ENCODE measurements around the gene CENPX.
A peak's percentile ranks its signal among the peaks of the same experiment; 100 is the strongest.

The CENPX gene

GRCh38 chr17:82055965-82056728 lies 33.5 kb upstream of the CENPX start:
- no peak for FAIRE-seq
- DNase-seq (ENCODE audit: extremely low spot score, insufficient read length, low read depth) = no peak

DNA sequence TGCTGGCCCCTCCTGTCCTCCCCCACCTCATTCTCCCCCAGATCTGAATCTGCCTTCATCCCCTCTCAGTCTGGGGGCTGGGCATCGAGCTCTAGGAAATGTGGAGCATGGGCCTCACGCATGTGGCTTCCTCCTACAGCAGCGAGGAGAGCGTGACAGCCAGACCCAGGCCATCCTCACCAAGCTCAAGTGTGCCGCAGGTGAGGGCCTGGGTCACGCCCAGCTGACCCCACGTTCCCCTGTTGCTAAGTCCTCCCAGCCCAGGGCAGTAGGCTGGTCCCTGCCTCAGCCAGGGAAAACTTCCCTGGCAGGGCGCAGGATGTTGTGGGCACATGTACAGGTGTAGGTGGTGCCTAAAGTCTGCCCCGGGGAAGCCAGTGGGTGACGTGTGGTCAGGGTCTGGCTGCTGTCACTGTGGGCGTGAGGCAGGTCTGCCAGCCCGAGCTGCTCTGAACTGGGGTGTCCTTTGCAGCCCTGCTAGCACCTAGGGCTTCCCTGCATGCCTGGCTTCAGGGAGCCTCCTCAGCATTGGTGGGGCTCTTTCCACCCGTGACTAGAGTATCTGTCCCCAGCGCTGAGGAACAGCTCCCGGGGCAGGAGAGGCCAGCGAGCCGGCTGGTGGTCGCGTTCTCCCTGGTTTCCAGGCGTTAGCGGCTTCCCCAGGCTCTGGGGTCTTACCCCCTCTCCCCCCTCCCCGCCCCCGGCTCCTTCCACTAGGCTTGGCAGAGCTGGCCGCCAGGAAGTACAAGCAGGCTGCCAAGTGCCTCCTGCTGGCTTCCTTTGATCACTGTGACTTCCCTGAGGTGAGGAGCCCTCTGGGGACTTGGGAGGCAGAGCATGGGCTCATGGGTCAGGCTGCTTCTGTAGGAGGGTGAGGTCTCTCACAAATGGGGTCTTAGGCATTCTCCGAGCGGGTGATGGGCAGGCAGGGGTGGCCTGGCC lies 32.6 kb upstream of the CENPX start:
- DNase-seq (ENCODE audit: extremely low spot score, insufficient read length, low read depth) = no peak

DNA sequence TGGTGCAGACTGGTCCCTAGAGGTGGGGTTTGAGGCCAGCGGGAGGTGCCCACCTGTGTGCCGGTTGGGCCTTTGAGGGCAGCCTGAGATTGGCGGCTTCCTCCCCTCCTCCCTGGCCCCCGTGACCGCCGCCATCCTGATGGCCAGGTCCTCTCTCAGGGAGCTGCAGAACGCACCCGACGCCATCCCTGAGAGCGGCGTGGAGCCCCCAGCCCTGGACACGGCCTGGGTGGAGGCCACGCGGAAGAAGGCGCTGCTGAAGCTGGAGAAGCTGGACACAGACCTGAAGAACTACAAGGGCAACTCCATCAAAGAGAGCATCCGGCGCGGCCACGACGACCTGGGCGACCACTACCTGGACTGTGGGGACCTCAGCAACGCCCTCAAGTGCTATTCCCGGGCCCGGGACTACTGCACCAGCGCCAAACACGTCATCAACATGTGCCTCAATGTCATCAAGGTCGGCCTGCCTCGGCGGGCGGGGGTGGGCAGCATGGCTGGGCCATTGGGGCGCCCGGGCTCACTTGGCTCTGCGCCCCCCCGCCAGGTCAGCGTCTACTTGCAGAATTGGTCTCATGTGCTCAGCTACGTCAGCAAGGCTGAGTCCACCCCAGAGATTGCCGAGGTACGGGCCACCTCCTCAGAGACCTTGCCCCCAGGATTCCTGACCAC lies 31.8 kb upstream of the CENPX start:
- no peak for DNase-seq (ENCODE audit: extremely low spot score, insufficient read length, low read depth)
- FAIRE-seq = no peak

More for the DNA sequence above, 32.6 kb upstream of the CENPX start:
- FAIRE-seq = no peak

DNA sequence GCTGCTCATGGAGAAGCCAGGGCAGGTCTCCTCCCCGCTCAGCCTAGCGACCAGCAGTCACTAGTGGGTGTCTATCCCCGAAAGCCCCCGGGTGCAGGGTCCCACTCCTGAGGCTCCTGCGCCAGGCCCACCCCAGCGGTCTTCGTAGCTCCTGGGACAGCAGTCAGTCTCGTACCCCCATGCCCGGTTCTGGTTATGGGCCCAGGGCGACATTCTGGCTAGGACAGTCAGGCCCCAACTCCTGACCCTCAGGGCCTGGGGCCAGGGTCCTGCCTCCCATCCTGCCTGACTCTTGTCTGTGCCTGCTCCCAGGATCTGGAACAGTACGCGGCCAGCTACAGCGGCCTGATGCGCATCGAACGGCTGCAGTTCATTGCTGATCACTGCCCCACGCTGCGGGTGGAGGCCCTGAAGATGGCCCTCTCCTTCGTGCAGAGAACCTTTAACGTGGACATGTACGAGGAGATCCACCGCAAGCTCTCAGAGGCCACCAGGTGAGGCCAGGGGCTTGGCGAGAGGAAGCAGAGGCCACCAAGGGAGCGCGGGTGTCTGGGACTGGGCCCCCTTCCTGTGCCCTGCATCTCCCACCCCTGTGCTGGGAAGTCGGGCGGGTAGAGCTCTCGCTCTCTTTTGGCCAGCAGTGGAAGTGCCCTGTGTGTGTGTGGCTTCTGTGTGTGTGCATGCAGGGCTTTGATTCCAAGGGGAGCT lies 31.0 kb upstream of the CENPX start:
- FAIRE-seq (no peak), DNase-seq (ENCODE audit: extremely low spot score, insufficient read length, low read depth) (no peak)

DNA sequence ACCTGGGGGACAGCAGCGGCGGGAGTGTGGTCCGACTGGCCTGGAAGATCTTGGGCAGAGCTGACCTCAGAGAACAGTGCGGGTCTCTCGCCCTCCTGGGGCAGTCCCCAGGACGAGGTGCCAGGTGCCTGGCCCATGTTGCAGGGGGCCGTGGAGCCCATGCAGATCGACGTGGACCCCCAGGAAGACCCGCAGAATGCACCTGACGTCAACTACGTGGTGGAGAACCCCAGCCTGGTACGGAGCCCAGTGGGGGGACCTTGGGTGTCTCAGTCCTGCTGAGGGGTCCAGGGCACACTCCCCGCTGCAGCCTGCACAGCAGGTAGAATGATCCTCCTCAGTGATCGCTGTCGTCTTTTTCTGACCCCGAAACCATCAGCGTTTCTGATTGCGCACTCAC lies 30.5 kb upstream of the CENPX start:
- FAIRE-seq (no peak), DNase-seq (ENCODE audit: extremely low spot score, insufficient read length, low read depth) (no peak)

- DNase-seq (ENCODE audit: extremely low spot score, insufficient read length, low read depth) (no peak), FAIRE-seq (no peak)
These were observed 30.0 kb upstream of the CENPX start for GRCh38 chr17:82052638-82053059.

DNA sequence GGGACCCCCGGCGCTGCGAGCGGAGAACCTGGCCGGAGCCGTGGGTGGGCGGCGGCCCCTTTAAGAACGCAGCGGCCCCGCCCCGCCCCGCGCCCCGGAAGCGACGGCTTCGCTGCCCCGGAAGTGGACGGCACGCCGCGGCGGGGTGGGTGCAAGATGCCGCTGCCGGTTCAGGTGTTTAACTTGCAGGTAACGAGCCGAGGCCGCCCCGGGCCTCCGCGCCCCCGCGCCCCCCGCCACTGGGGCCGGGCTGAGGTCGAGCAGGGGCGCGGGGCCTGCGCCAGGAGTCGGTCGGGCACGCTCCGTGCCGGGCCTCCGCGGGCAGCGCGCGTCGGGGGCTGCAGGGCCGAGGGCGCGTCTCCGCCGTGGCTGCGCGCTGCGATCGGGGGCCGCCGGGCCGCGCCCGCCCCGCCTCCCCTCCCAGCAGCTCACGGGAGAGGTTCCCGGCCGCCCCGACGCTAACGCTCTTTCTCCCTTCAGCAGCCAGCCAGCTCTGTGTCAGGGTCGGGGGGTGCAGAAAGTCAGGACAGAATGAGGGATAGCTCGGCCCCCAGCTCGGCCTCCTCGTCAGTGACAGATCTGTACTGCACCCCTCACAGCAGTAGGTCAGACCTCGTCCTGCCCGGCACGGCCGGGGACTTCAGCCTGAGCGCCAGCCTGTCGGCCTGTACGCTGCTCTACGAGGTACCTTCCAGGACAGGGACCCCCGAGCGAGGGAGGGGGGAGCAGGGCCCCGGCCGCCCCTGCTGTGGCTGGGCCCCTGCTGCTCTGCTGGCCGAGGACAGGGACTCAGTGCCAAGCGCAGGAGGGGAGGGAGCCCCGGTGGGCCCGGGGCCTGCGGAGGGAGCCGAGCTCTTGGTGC lies 29.3 kb upstream of the CENPX start, which contains the start of the genes GPS1 and RFNG:
Gene GPS1 (plus strand): TSS at position 123 of the 862 bp plus-strand sequence. CDS start 34 bp downstream, at position 157.
Gene RFNG (minus strand): TSS at position 36 of the 862 bp plus-strand sequence. CDS start 45 bp downstream, outside the sequence.
- DNase-seq (ENCODE audit: extremely low spot score, insufficient read length, low read depth) = peak; percentile 87
- peak; percentile 59 for FAIRE-seq

GRCh38 chr17:82050761-82051641 lies 28.3 kb upstream of the CENPX start:
- FAIRE-seq = no peak
- no peak for DNase-seq (ENCODE audit: extremely low spot score, insufficient read length, low read depth)

DNA sequence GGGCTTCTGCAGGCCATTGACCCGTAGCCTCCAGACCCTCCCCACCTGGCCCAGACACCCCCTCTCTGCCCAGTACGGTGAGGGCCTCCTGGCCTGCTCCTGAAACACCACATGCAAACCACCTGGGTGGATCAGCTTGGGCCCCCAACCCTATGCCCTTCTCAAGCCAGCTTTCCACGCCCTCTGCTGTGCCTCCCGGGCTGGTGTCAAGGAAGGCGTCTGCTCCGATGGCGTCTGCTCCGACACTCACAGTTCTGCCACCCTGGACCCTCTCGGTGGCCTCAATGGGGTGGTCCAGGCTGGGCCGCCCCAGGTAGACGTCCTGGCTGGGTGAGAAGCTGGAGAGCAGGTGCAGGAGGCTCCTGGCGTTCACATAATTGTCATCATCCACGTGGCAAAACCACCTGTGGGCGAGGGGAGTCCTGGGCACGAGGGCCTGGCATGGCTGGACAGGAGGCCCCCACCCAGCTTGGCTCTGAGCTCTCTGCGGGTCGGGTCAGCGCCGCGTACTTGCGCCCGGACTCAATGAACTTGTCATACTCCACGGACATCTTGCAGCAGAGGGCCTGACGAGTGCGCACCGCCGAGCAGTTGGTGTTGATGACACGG lies 27.6 kb upstream of the CENPX start:
- FAIRE-seq = no peak
- DNase-seq (ENCODE audit: extremely low spot score, insufficient read length, low read depth) = no peak

DNA sequence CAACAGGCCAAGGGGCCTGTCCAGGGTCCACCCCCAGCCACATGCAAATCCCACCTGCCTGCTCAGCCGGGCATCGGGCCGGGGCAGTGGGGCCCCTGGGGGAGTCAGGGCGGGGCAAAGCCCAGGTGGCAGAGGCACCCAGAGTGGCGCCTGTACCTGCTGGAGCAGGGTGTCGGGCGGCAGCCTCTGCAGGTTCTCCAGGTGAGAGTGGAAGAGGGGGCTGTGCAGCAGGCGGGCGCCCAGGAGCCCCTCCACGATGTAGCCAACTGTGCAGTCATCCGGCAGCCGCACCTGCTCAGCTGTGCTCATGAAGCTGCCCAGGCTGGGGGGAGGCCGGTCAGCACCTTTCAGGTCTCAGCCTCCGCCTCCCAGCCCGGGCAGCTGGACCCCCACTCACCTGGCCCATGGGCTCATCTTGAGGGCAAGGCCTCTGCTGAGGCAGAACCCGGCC lies 26.9 kb upstream of the CENPX start:
- no peak for FAIRE-seq
- no peak for DNase-seq (ENCODE audit: extremely low spot score, insufficient read length, low read depth)

DNA sequence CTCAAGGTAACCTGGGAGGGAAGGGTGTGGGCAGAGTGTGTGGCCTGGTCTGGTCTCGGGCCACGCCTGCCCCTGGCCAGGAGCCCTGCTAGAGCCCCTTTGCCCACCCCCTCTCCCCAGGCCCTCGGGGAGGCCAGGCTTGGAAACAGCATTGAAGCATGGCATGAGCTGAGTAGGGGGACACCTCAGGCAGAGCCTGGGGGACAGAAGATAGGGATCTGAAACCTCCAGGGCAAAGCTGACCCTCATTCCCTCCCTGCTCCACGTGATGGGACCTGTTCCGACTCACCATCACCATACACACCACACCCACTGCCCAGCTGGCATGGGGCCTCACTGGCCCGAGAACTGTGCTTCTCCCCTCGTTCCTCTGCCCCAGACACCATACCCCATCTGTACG lies 26.4 kb upstream of the CENPX start:
- FAIRE-seq = no peak
- DNase-seq (ENCODE audit: extremely low spot score, insufficient read length, low read depth) = no peak

- FAIRE-seq = no peak
- DNase-seq (ENCODE audit: extremely low spot score, insufficient read length, low read depth) = no peak
These were observed 25.9 kb upstream of the CENPX start for GRCh38 chr17:82048571-82048971.

- no peak for FAIRE-seq
- DNase-seq (ENCODE audit: extremely low spot score, insufficient read length, low read depth) = no peak
These were observed 25.4 kb upstream of the CENPX start for GRCh38 chr17:82047914-82048570.

DNA sequence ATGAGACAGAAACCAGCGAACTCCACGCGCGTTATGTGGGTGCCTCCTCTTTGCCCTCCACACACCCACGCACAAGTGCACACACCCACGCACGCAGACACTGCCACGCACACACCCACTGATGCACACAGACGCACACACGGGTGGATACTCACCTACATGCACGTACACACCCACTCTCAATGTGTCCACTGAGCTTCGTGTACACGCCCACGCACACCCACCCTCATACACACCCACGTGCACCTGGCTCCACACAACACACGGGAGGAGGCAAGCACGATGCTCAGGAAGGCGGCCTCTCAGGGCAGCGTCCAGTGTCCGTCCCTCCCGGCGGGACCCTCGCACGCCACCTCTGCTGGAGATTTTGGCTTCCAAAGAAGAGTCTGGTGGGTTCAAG lies 24.7 kb upstream of the CENPX start:
- FAIRE-seq (no peak), DNase-seq (ENCODE audit: extremely low spot score, insufficient read length, low read depth) (no peak)

GRCh38 chr17:82046903-82047302 lies 24.2 kb upstream of the CENPX start:
- FAIRE-seq (no peak), DNase-seq (ENCODE audit: extremely low spot score, insufficient read length, low read depth) (no peak)

DNA sequence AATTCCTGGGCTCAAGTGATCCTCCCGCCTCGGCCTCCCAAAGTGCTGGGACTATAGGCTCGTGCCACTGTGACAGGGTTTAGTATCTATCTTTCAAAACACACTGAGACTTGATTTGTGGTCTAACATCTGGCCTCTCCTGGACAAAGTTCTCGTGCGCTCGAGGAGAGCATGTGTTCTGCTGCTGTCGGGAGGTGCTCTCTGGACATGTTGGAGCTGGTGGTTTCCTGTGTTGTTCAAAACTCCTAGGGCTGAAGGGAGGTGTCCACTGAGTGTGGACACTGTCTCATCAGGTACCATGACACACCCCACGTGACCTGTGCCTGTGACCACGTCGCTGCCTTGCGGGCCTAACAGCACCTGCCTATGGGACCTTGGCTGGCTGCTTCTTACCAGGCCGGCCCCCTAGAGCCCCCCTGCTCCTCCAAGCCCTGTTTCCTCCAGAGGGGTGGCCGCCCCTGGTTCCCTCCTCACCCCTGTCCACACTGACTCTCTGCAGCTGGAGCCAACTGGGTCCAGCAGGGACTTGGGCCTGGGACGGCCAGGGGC lies 23.3 kb upstream of the CENPX start:
- FAIRE-seq = no peak
- no peak for DNase-seq (ENCODE audit: extremely low spot score, insufficient read length, low read depth)

DNA sequence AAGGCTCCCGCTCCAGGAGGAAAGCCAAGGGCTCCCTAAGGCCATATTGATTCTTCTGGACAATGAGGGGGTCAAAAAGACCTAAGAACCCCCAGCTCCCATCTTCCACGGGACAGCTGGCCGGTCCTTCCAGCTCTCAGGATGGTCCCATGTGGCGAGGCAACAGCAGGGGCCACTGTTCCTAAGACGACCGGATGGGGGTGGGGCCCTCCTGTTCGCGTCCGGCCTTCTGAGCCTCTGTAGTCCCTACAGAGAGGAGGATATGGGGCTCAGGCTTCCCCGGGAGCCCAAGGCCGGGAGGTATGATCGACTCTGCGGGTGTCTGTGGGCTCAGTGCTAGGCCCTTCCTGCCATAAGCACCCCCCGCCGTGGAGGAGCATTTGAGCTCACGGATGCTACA lies 20.8 kb upstream of the CENPX start:
- no peak for DNase-seq (ENCODE audit: extremely low spot score, insufficient read length, low read depth)
- no peak for FAIRE-seq

Data from GM18507 (cell line).